H1 (cell line): ENCODE measurements around the gene PTPRO. TPM values are rescaled to one million over a fixed set of nuclear protein-coding genes. Genes with fewer than 3 reads are reported as not detected.

ENCODE experiments used
- CTCF ChIA-PET: fragments of 300-600 bp; sonication (Branson Sonifier 250); formaldehyde crosslinking; loops from one replicate; lab custom pipeline; 2021; ENCODE audit not compliant: partially characterized antibody; lab: Charles Lee
- POLR2A ChIA-PET: fragments of 300-600 bp; sonication (Branson Sonifier 250); formaldehyde crosslinking; loops from one replicate; lab custom pipeline; 2021; ENCODE audit warnings: inconsistent platforms; ENCODE audit not compliant: partially characterized antibody; lab: Charles Lee
- DNase-seq, 2 experiments: peaks; one replicate each; pipeline versions ENCODE4 v3.0.0 to v3.0.0-alpha.2; 2010 to 2022; ENCODE audit warnings: low spot score in 2 of 2, low read depth in 1 of 2, mixed read lengths in 1 of 2
- FAIRE-seq: peaks from 2 replicates; lab custom pipeline; 2011; peaks lifted over from hg19 to GRCh38; lab: Jason Lieb, UNC
- H2AFZ ChIP-seq: 2 replicates; pipeline ENCODE4 v1.8.1; 2012; ENCODE audit warnings: low read length, inconsistent platforms
- H2AK5ac ChIP-seq: 2 replicates; pipeline ENCODE4 v1.6.1; 2013; ENCODE audit warnings: low read depth, low read length
- H2BK120ac ChIP-seq: replicated peaks from 2 replicates; pipeline ENCODE3; 2013; ENCODE audit warnings: low read depth, low read length, inconsistent platforms
- H2BK12ac ChIP-seq: 2 replicates; pipeline ENCODE4 v1.6.1; 2013; ENCODE audit warnings: low read depth, low read length
- H2BK15ac ChIP-seq: 2 replicates; pipeline ENCODE4 v1.6.1; 2013; ENCODE audit warnings: low read length
- H2BK20ac ChIP-seq: 2 replicates; pipeline ENCODE4 v1.6.1; 2013; ENCODE audit warnings: low read length
- H2BK5ac ChIP-seq: 2 replicates; pipeline ENCODE4 v1.6.1; 2013; ENCODE audit warnings: low read depth, low read length
- H3K14ac ChIP-seq: 2 replicates; pipeline ENCODE4 v1.6.1; 2013; ENCODE audit warnings: inconsistent platforms; ENCODE audit not compliant: insufficient read length
- H3K18ac ChIP-seq: 2 replicates; pipeline ENCODE4 v1.6.1; 2013; ENCODE audit warnings: low read length; ENCODE audit errors: extremely low read depth
- H3K23ac ChIP-seq: 2 replicates; pipeline ENCODE4 v1.6.1; 2013; ENCODE audit warnings: inconsistent platforms; ENCODE audit not compliant: insufficient read length
- H3K23me2 ChIP-seq: 2 replicates; pipeline ENCODE4 v1.6.1; 2013; ENCODE audit warnings: low read depth, low read length
- H3K27ac ChIP-seq: 2 replicates; pipeline ENCODE4 v1.6.1; 2011; ENCODE audit warnings: low read depth, low read length, inconsistent platforms
- H3K27me3 ChIP-seq, 4 experiments: replicated peaks in 1 of 4; 1 replicate in 1 of 4; 2 replicates in 3 of 4; pipeline versions ENCODE4 v1.6.1 to v1.8.1; 2011 to 2013; ENCODE audit warnings: low read length in 3 of 4, mild to moderate bottlenecking in 3 of 4, inconsistent platforms in 2 of 4, mixed read lengths in 2 of 4, moderate library complexity in 1 of 4; ENCODE audit not compliant: control insufficient read depth in 3 of 4, insufficient read depth in 3 of 4; ENCODE audit errors: extremely low read depth in 1 of 4
- H3K36me3 ChIP-seq, 4 experiments: 2 replicates each; pipeline versions ENCODE4 v1.6.1 to v1.8.1; 2011 to 2013; ENCODE audit warnings: mild to moderate bottlenecking in 4 of 4, low read length in 3 of 4, moderate library complexity in 2 of 4, control low read depth in 1 of 4, inconsistent platforms in 1 of 4; ENCODE audit not compliant: insufficient read depth in 4 of 4, control insufficient read depth in 2 of 4
- H3K4ac ChIP-seq: replicated peaks from 2 replicates; pipeline ENCODE3; 2013; ENCODE audit warnings: low read length, low read depth, mixed read lengths, inconsistent platforms; ENCODE audit not compliant: insufficient read length
- H3K4me1 ChIP-seq, 4 experiments: replicated peaks in 1 of 4; 1 replicate in 1 of 4; 2 replicates in 3 of 4; pipeline versions ENCODE4 v1.6.1 to v1.8.1; 2011 to 2013; ENCODE audit warnings: low read length in 3 of 4, inconsistent platforms in 2 of 4, mixed read lengths in 1 of 4; ENCODE audit not compliant: insufficient read depth in 4 of 4, control insufficient read depth in 3 of 4
- H3K4me2 ChIP-seq, 2 experiments: 2 replicates each; pipeline versions ENCODE4 v1.6.1 to v1.8.1; 2011 to 2013; ENCODE audit warnings: low read depth in 2 of 2, low read length in 2 of 2, control low read depth in 1 of 2, inconsistent platforms in 1 of 2, mild to moderate bottlenecking in 1 of 2; ENCODE audit not compliant: insufficient read depth in 1 of 2
- H3K4me3 ChIP-seq, 4 experiments: fragments of 200-600, 300-600 bp in 1 of 4; sonication (generic), shearing (Covaris generic), sonication (Bioruptor Twin) in 1 of 4; 2 replicates each; pipeline versions ENCODE4 v1.5.1 to v1.8.1; 2011 to 2016; ENCODE audit warnings: low read length in 4 of 4, low read depth in 3 of 4, control low read depth in 2 of 4, inconsistent platforms in 2 of 4, mild to moderate bottlenecking in 2 of 4, mixed read lengths in 1 of 4, moderate library complexity in 1 of 4; ENCODE audit not compliant: insufficient read depth in 2 of 4; ENCODE audit errors: extremely low read depth in 1 of 4
- H3K56ac ChIP-seq: replicated peaks from 2 replicates; pipeline ENCODE3; 2013; ENCODE audit warnings: low read depth, mild to moderate bottlenecking, mixed read lengths, low read length, inconsistent platforms; ENCODE audit not compliant: insufficient read length
- H3K79me1 ChIP-seq: 2 replicates; pipeline ENCODE4 v1.6.1; 2013; ENCODE audit warnings: low read depth, low read length, control low read depth
- H3K79me2 ChIP-seq, 2 experiments: 2 replicates each; pipeline versions ENCODE4 v1.6.1 to v1.8.1; 2012 to 2013; ENCODE audit warnings: low read length in 2 of 2, mild to moderate bottlenecking in 2 of 2, inconsistent platforms in 1 of 2; ENCODE audit not compliant: insufficient read depth in 2 of 2, control insufficient read depth in 1 of 2
- H3K9ac ChIP-seq, 4 experiments: replicated peaks in 1 of 4; 1 replicate in 1 of 4; 2 replicates in 3 of 4; pipeline versions ENCODE4 v1.6.1 to v1.8.1; 2011 to 2013; ENCODE audit warnings: low read depth in 3 of 4, low read length in 3 of 4, control low read depth in 2 of 4, mild to moderate bottlenecking in 2 of 4, moderate library complexity in 2 of 4, inconsistent platforms in 1 of 4; ENCODE audit errors: extremely low read depth in 1 of 4
- H3K9me3 ChIP-seq, 2 experiments: 2 replicates each; pipeline versions ENCODE4 v1.6.1 to v1.8.1; 2012 to 2013; ENCODE audit warnings: mild to moderate bottlenecking in 2 of 2, moderate library complexity in 2 of 2, control low read depth in 1 of 2, inconsistent platforms in 1 of 2, low read depth in 1 of 2, low read length in 1 of 2, mixed read lengths in 1 of 2; ENCODE audit not compliant: insufficient read depth in 2 of 2
- H4K20me1 ChIP-seq, 2 experiments: replicated peaks in 1 of 2; 2 replicates each; pipeline versions ENCODE3 to v1.8.1; 2011 to 2013; ENCODE audit warnings: inconsistent platforms in 2 of 2, low read length in 2 of 2, mild to moderate bottlenecking in 1 of 2; ENCODE audit not compliant: insufficient read depth in 2 of 2, control insufficient read depth in 1 of 2
- H4K5ac ChIP-seq: 2 replicates; pipeline ENCODE4 v1.6.1; 2013; ENCODE audit warnings: low read length, low read depth, mixed read lengths, inconsistent platforms; ENCODE audit not compliant: insufficient read length
- H4K8ac ChIP-seq: 2 replicates; pipeline ENCODE4 v1.8.0; 2013; ENCODE audit warnings: mild to moderate bottlenecking, moderate library complexity, low read length, inconsistent platforms; ENCODE audit not compliant: insufficient read depth; ENCODE audit errors: extremely low read depth
- H4K91ac ChIP-seq: replicated peaks from 2 replicates; pipeline ENCODE3; 2013; ENCODE audit warnings: low read length, mixed read lengths, inconsistent platforms; ENCODE audit not compliant: insufficient read length
- BACH1 ChIP-seq: IDR thresholded peaks from 2 replicates; pipeline ENCODE4 v1.6.1; 2012; ENCODE audit warnings: low read length, improper control_type of control experiment
- BCL11A ChIP-seq, 2 experiments: IDR thresholded peaks; one replicate each; pipeline ENCODE4 v1.6.1; 2011; ENCODE audit warnings: low read depth in 2 of 2, low read length in 2 of 2, mild to moderate bottlenecking in 2 of 2
- BRCA1 ChIP-seq: IDR thresholded peaks from 2 replicates; pipeline ENCODE4 v1.6.1; 2012; ENCODE audit warnings: low read depth, low read length, improper control_type of control experiment
- CTBP2 ChIP-seq: IDR thresholded peaks from 2 replicates; pipeline ENCODE4 v1.7.0; 2011; ENCODE audit warnings: borderline replicate concordance, mild to moderate bottlenecking, moderate library complexity, mixed read lengths, low read length; ENCODE audit not compliant: insufficient read depth, insufficient read length
- HDAC2 ChIP-seq, 2 experiments: fragments of 300-600 bp in 1 of 2; sonication (generic) in 1 of 2; IDR thresholded peaks; 2 replicates each; pipeline ENCODE4 v1.6.1; 2011 to 2012; ENCODE audit warnings: low read depth in 2 of 2, low read length in 2 of 2, mild to moderate bottlenecking in 2 of 2, moderate library complexity in 2 of 2, borderline replicate concordance in 1 of 2, inconsistent platforms in 1 of 2
- JUND ChIP-seq: IDR thresholded peaks from 2 replicates; pipeline ENCODE4 v1.6.1; 2011; ENCODE audit warnings: mild to moderate bottlenecking, improper control_type of control experiment, low read length
- PHF8 ChIP-seq: fragments of 200-600 bp; sonication (generic); conservative IDR thresholded peaks from 2 replicates; pipeline ENCODE4 v1.7.1; 2012; ENCODE audit warnings: low read depth, mild to moderate bottlenecking, inconsistent platforms, low read length, moderate library complexity
- POU5F1 ChIP-seq: IDR thresholded peaks from 2 replicates; pipeline ENCODE4 v1.6.1; 2011; ENCODE audit warnings: low read depth, mild to moderate bottlenecking, low read length, moderate library complexity
- SP1 ChIP-seq: IDR thresholded peaks from 2 replicates; pipeline ENCODE4 v1.6.1; 2011; ENCODE audit warnings: low read depth, low read length
- SP2 ChIP-seq: IDR thresholded peaks from 2 replicates; pipeline ENCODE4 v1.6.1; 2012; ENCODE audit warnings: mild to moderate bottlenecking, low read length, inconsistent platforms
- SUZ12 ChIP-seq: fragments of 200-600 bp; sonication (generic); IDR thresholded peaks from 2 replicates; pipeline ENCODE4 v1.6.1; 2012; ENCODE audit warnings: mild to moderate bottlenecking, inconsistent platforms, low read length, moderate library complexity, mixed read lengths
- TAF7 ChIP-seq: optimal IDR thresholded peaks from 2 replicates; pipeline ENCODE3; 2011; ENCODE audit warnings: low read depth, mild to moderate bottlenecking, inconsistent platforms, low read length, moderate library complexity, borderline replicate concordance
- TCF12 ChIP-seq: IDR thresholded peaks from 2 replicates; pipeline ENCODE4 v1.6.1; 2011; ENCODE audit warnings: low read depth, mild to moderate bottlenecking, low read length
- TEAD4 ChIP-seq: IDR thresholded peaks from 2 replicates; pipeline ENCODE4 v1.6.1; 2012; ENCODE audit warnings: low read depth, low read length, inconsistent platforms, mixed read lengths
- ZNF274 ChIP-seq: IDR thresholded peaks from 2 replicates; pipeline ENCODE4 v1.7.0; 2012; ENCODE audit warnings: low read length, borderline replicate concordance; ENCODE audit errors: extremely low read depth
- WGBS, 2 experiments: shearing (Covaris generic) in 1 of 2; methylation state at CpG; one replicate each; pipeline versions ENCODE4 v1.1.6 to v1.1.7; 2013 to 2015; ENCODE audit warnings: low lambda C conversion rate in 2 of 2, mixed read lengths in 2 of 2, inconsistent platforms in 1 of 2, low coverage in 1 of 2, missing lambda C conversion rate in 1 of 2; ENCODE audit not compliant: insufficient replicate concordance in 2 of 2, insufficient coverage in 1 of 2, insufficient read length in 1 of 2; ENCODE audit errors: extremely low coverage in 1 of 2, missing lambda C conversion rate in 1 of 2; 5-methylcytosine and 5-hydroxymethylcytosine counted together
- polyA plus RNA-seq, 7 experiments: library from polyadenylated mRNA; depleted of rRNA in 3 of 7; stranded (reverse) in 5 of 7; unstranded in 2 of 7; fragments of >200 nt in 5 of 7; fragments of 200-250 nt in 2 of 7; gene quantifications; 1 replicate in 5 of 7; 2 replicates in 1 of 7; 4 replicates in 1 of 7; pipeline versions ENCODE4 v1.2.1 to v1.2.3, GENCODE V29; 2011 to 2013; ENCODE audit warnings: missing spikeins in 2 of 7, mixed read lengths in 2 of 7
- total RNA-seq: library from RNA; stranded (reverse); fragmentation: NEBNext Ultra II Directional; extraction: Animal tissue kit (Norgen Biotek cat#: 25700); gene quantifications from 2 replicates; pipeline ENCODE4 v1.2.1, GENCODE V29; 2021

PTPRO gene
- total and polyA plus RNA-seq, 2 of the 8 experiments (the other 6 are each of a cell fraction or from before 2014, with no cell fraction given): 0.73 to 1.7 TPM

DNA sequence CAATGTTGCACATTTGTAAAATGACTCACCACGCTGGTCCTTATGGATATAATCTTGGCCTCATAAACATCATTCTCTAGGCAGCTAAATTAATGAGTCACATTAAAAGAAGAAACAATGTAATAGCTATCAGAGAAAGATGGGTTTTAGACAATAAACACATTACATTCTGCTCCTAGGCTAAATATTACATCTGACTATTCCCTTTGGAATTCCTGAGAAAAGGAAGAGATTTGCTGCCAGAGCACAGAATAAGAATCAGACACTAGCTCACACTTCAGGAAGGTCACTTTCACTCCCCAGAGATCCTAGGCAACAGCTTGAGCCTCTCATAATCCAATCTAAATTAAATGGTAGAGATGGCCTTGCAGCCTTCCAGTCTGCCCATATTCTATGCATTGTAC, 218.2 kb downstream of the PTPRO start:
- Histone ChIP-seq H3K36me3 (no peaks in the 10 kb centered on the region), H3K4me2 (no peak overlapping the region)

More for the DNA sequence above, 218.2 kb downstream of the PTPRO start:
- Histone ChIP-seq H2BK12ac (no peak overlapping the region), H2BK120ac (no peak overlapping the region), H2AFZ (no peak overlapping the region), H3K27me3 (no peaks in the 10 kb centered on the region), H2BK15ac (no peak overlapping the region), H2AK5ac (no peak overlapping the region), H3K23ac (no peak overlapping the region), H4K5ac (no peak overlapping the region), H4K20me1 (no peaks in the 10 kb centered on the region), H3K79me2 (no peaks in the 10 kb centered on the region), H3K27ac (no peak overlapping the region), H3K4me3 (no peak overlapping the region), H4K91ac (no peak overlapping the region), H2BK5ac (no peak overlapping the region), H3K4ac (no peak overlapping the region), H3K23me2 (no peaks in the 10 kb centered on the region), H3K9ac (no peak overlapping the region), H3K14ac (no peak overlapping the region), H3K18ac (no peak overlapping the region), H2BK20ac (no peak overlapping the region), H4K8ac (no peak overlapping the region), H3K9me3 (no peaks in the 10 kb centered on the region), H3K4me1 (no peaks in the 10 kb centered on the region), H3K79me1 (no peaks in the 10 kb centered on the region), H3K56ac (no peak overlapping the region)
- DNase-seq: no peak
- ChIA-PET POLR2A (no interaction called here), CTCF (interaction anchor here (0.8 to 1.3 kb wide), 3 partner anchors 8 to 50 kb away, joined by 3 to 5 read pairs (median 4); no protein-coding TSS in a partner anchor)
- FAIRE-seq: no peak
- TF ChIP-seq BACH1 (no peak), POU5F1 (no peak), HDAC2 (IDR thresholded peaks at IDR 0.05; ENCODE audit: borderline replicate concordance in 1 of 2, low read depth in 2 of 2, low read length in 2 of 2) (no peak), SUZ12 (no peak), SP1 (no peak), TEAD4 (no peak), SP2 (no peak), TCF12 (no peak), ZNF274 (no peak), TAF7 (no peak), BCL11A (IDR thresholded peaks at IDR 0.05; ENCODE audit: low read depth in 2 of 2, low read length in 2 of 2) (no peak), CTBP2 (no peak), BRCA1 (no peak), JUND (no peak), PHF8 (no peak)
- 93% methylated on average over 1 of the region's 1 CpG; no CpG with 5 or more reads in 1 of the 2 experiments for WGBS, 2 experiments
